HEK293 (cell line): ENCODE measurements around the gene SYS1.

Experiments
- CTCF ChIA-PET: fragments of 350-600 bp; formaldehyde crosslinking; extraction: SDS; loops from one replicate; lab custom pipeline; 2021; ENCODE audit warnings: antibody characterized with exemption; lab: Yijun Ruan, JAX
- POLR2A ChIA-PET: fragments of 300-600 bp; formaldehyde crosslinking; extraction: SDS; loops from one replicate; lab custom pipeline; 2020; ENCODE audit warnings: antibody characterized with exemption, inconsistent platforms; lab: Yijun Ruan, JAX
- H3K27ac ChIP-seq: fragments of 200-500 bp; sonication (Bioruptor generic); 2 replicates; pipeline ENCODE4 v1.5.1; 2014; ENCODE audit warnings: low read depth, low read length, control low read depth, inconsistent platforms; ENCODE audit errors: extremely low read depth
- H3K36me3 ChIP-seq, 2 experiments: fragments of 200-500 bp in 1 of 2; sonication (Bioruptor generic) in 1 of 2; 1 replicate in 1 of 2; 2 replicates in 1 of 2; pipeline ENCODE4 v1.5.1; 2014 to 2017; ENCODE audit warnings: inconsistent platforms in 2 of 2, low read length in 2 of 2; ENCODE audit not compliant: control insufficient read depth in 2 of 2, insufficient read depth in 1 of 2
- H3K4me1 ChIP-seq: fragments of 200-500 bp; sonication (Bioruptor generic); 2 replicates; pipeline ENCODE4 v1.5.1; 2014; ENCODE audit warnings: mild to moderate bottlenecking, low read length, inconsistent platforms; ENCODE audit not compliant: control insufficient read depth, insufficient read depth
- H3K4me3 ChIP-seq: 2 replicates; pipeline ENCODE4 v1.5.1; 2011; ENCODE audit warnings: low read depth, mild to moderate bottlenecking, control low read depth, low read length, moderate library complexity
- H3K9me3 ChIP-seq: fragments of 200-500 bp; sonication (Bioruptor generic); 2 replicates; pipeline ENCODE4 v1.5.1; 2014; ENCODE audit warnings: low read depth, low read length, inconsistent platforms; ENCODE audit not compliant: control insufficient read depth, insufficient read depth
- EGR2 ChIP-seq: fragments of 450-650 bp; formaldehyde crosslinking; IDR thresholded peaks from 2 replicates; pipeline ENCODE4 v1.5.1; 2016; ENCODE audit warnings: low read depth, missing biosample characterization, missing genetic modification characterization
- MEIS1 ChIP-seq: sonication (generic); formaldehyde crosslinking; IDR thresholded peaks from 2 replicates; pipeline ENCODE4 v1.8.1; 2022; ENCODE audit warnings: missing genetic modification reagents, mild to moderate bottlenecking, borderline replicate concordance
- SP2 ChIP-seq: fragments of 450-650 bp; formaldehyde crosslinking; IDR thresholded peaks from 2 replicates; pipeline ENCODE4 v1.5.1; 2016; ENCODE audit warnings: missing biosample characterization, missing genetic modification characterization
- TRIM28 ChIP-seq: IDR thresholded peaks from 2 replicates; pipeline ENCODE4 v1.6.1; 2011; ENCODE audit warnings: low read length, control low read depth, borderline replicate concordance
- ZNF2 ChIP-seq: fragments of 450-650 bp; formaldehyde crosslinking; IDR thresholded peaks from 2 replicates; pipeline ENCODE4 v1.5.1; 2016; ENCODE audit warnings: missing biosample characterization, missing genetic modification characterization
- ZNF274 ChIP-seq, 2 experiments: fragments of 200-500 bp in 1 of 2; fragments of 450-650 bp in 1 of 2; sonication (Bioruptor generic) in 1 of 2; formaldehyde crosslinking in 1 of 2; IDR thresholded peaks; 2 replicates each; pipeline versions ENCODE4 v1.5.1 to v1.6.1; 2014 to 2016; ENCODE audit warnings: borderline replicate concordance in 1 of 2, inconsistent platforms in 1 of 2, low read length in 1 of 2, missing biosample characterization in 1 of 2, missing genetic modification characterization in 1 of 2
- ZNF398 ChIP-seq: fragments of 450-650 bp; formaldehyde crosslinking; IDR thresholded peaks from 2 replicates; pipeline ENCODE4 v1.5.1; 2017; ENCODE audit warnings: missing biosample characterization, missing genetic modification characterization
- ZNF544 ChIP-seq: fragments of 450-650 bp; formaldehyde crosslinking; IDR thresholded peaks from 2 replicates; pipeline ENCODE4 v1.5.0; 2017; ENCODE audit warnings: missing biosample characterization, missing genetic modification characterization
- ZNF624 ChIP-seq: fragments of 450-650 bp; formaldehyde crosslinking; IDR thresholded peaks from 2 replicates; pipeline ENCODE4 v1.5.1; 2017; ENCODE audit warnings: missing biosample characterization, missing genetic modification characterization
- ZNF830 ChIP-seq: fragments of 450-650 bp; IDR thresholded peaks from 2 replicates; pipeline ENCODE4 v1.5.0; 2018; ENCODE audit warnings: missing biosample characterization, missing genetic modification characterization, low read depth, mild to moderate bottlenecking, moderate library complexity
- TF ChIP-seq, protein P1 (sequence below): fragments of 450-650 bp; formaldehyde crosslinking; IDR thresholded peaks from 2 replicates; pipeline ENCODE4 v1.5.1; 2016; ENCODE audit warnings: missing biosample characterization, missing genetic modification characterization
- TF ChIP-seq, protein P2 (sequence below): fragments of 450-650 bp; formaldehyde crosslinking; IDR thresholded peaks from 2 replicates; pipeline ENCODE4 v1.5.1; 2016; ENCODE audit warnings: missing biosample characterization, missing genetic modification characterization
- TF ChIP-seq, protein P3 (sequence below): fragments of 450-650 bp; formaldehyde crosslinking; IDR thresholded peaks from 2 replicates; pipeline ENCODE4 v1.5.1; 2017; ENCODE audit warnings: missing biosample characterization, missing genetic modification characterization

Gene SYS1

GRCh38 chr20:45408646-45409213 is 45.8 kb downstream of the SYS1 start:
- Histone ChIP-seq H3K27ac (no peak overlapping the region), H3K4me1 (peaks cover 10% of the 10 kb centered on the region), H3K4me3 (no peak overlapping the region), H3K36me3 (peaks cover 0 to 28% of the 10 kb centered on the region in 2 experiments; a peak in 2 of 3 replicates), H3K9me3 (no peaks in the 10 kb centered on the region)
- no peak for TF ChIP-seq MEIS1 (CRISPR knock-in tag)
- no peak for TF ChIP-seq SP2 (tag by site-specific recombination)
- TF ChIP-seq TRIM28, result no peak
- TF ChIP-seq, protein P1, sequence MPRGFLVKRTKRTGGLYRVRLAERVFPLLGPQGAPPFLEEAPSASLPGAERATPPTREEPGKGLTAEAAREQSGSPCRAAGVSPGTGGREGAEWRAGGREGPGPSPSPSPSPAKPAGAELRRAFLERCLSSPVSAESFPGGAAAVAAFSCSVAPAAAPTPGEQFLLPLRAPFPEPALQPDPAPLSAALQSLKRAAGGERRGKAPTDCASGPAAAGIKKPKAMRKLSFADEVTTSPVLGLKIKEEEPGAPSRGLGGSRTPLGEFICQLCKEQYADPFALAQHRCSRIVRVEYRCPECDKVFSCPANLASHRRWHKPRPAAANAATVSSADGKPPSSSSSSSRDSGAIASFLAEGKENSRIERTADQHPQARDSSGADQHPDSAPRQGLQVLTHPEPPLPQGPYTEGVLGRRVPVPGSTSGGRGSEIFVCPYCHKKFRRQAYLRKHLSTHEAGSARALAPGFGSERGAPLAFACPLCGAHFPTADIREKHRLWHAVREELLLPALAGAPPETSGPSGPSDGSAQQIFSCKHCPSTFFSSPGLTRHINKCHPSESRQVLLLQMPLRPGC, result no peak
- POLR2A ChIA-PET, result no interaction called here
- CTCF ChIA-PET, result interaction anchor here (1.8 to 2.5 kb wide), 3 partner anchors 28 to 362 kb away, joined by 4 to 18 read pairs (median 11); no protein-coding TSS in a partner anchor

- CTCF ChIA-PET, result interaction anchor here (1.2 to 1.5 kb wide), 2 partner anchors 36 to 89 kb away, joined by 4 to 8 read pairs; no protein-coding TSS in a partner anchor
- Histone ChIP-seq H3K4me3 (no peak overlapping the region), H3K9me3 (no peaks in the 10 kb centered on the region), H3K27ac (no peak overlapping the region), H3K4me1 (peaks cover 10% of the 10 kb centered on the region), H3K36me3 (peaks cover 0 to 28% of the 10 kb centered on the region in 2 experiments; a peak in 2 of 3 replicates)
- POLR2A ChIA-PET, result interaction anchor here (0.6 kb wide), 2 partner anchors 23 to 47 kb away, joined by 3 to 6 read pairs; partner anchors contain the start of gene SYS1
- TF ChIP-seq ZNF2 (tag by site-specific recombination) (no peak), ZNF624 (tag by site-specific recombination) (no peak), ZNF274 (IDR thresholded peaks at IDR 0.05; ENCODE audit: low read length) (no peak), ZNF274 (tag by site-specific recombination; IDR thresholded peaks at IDR 0.05; ENCODE audit: borderline replicate concordance) (no peak), ZNF544 (tag by site-specific recombination) (no peak), ZNF830 (tag by site-specific recombination) (no peak), EGR2 (tag by site-specific recombination) (peak; percentile 72)
- TF ChIP-seq, all 188 proteins: peak for 1
These were observed 46.7 kb downstream of the SYS1 start for GRCh38 chr20:45409521-45410272.

DNA sequence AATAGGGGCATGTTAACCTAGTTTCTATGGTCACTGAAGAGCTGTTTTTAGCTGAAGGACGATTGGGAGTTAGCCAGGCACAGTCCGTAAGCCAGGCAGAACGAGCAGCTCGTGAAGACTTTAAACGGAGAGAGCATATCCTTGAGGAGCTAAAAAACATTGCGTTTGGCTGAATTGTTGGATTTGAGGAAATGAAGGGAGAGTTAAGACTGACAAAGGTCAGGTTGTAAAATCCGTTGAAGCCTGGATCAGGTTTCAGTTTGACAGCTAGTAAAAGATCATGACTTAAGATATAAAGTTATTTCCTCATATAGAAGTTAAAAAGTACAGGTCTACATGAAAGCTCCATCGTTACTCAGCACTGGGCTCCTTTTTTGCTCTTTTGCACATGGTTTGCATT is 47.9 kb downstream of the SYS1 start:
- H3K36me3 ChIP-seq, result peaks cover 0 to 28% of the 10 kb centered on the region in 2 experiments; a peak in 2 of 3 replicates
- H3K4me1 ChIP-seq, result peaks cover 10% of the 10 kb centered on the region
- TF ChIP-seq ZNF398 (tag by site-specific recombination), result no peak
- TF ChIP-seq, protein P2, sequence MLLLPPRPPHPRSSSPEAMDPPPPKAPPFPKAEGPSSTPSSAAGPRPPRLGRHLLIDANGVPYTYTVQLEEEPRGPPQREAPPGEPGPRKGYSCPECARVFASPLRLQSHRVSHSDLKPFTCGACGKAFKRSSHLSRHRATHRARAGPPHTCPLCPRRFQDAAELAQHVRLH (tag by site-specific recombination), result no peak
- TF ChIP-seq, protein P3, sequence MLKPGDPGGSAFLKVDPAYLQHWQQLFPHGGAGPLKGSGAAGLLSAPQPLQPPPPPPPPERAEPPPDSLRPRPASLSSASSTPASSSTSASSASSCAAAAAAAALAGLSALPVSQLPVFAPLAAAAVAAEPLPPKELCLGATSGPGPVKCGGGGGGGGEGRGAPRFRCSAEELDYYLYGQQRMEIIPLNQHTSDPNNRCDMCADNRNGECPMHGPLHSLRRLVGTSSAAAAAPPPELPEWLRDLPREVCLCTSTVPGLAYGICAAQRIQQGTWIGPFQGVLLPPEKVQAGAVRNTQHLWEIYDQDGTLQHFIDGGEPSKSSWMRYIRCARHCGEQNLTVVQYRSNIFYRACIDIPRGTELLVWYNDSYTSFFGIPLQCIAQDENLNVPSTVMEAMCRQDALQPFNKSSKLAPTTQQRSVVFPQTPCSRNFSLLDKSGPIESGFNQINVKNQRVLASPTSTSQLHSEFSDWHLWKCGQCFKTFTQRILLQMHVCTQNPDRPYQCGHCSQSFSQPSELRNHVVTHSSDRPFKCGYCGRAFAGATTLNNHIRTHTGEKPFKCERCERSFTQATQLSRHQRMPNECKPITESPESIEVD, result peak; percentile 48
- ChIA-PET POLR2A (no interaction called here), CTCF (interaction anchor here (0.6 to 1.5 kb wide), 5 partner anchors 37 to 91 kb away, joined by 3 to 8 read pairs (median 4); no protein-coding TSS in a partner anchor)
- H3K4me3 ChIP-seq, result no peak overlapping the region
- no peak overlapping the region for H3K27ac ChIP-seq
- no peaks in the 10 kb centered on the region for H3K9me3 ChIP-seq
